Neural progenitor cell (in vitro differentiated cells): ENCODE data around the gene TAAR1. TPM values are rescaled to one million over a fixed set of nuclear protein-coding genes. Genes with fewer than 3 reads are reported as not detected.

Experiments
- DNase-seq: peaks from one replicate; pipeline ENCODE4 v3.0.0-alpha.2; 2016; ENCODE audit warnings: low spot score
- H2AFZ ChIP-seq: fragments of 200-600 bp; sonication (generic); replicated peaks from 2 replicates; pipeline ENCODE4 v1.6.1; 2016; ENCODE audit warnings: antibody characterized with exemption
- H3F3A ChIP-seq: fragments of 200-600 bp; sonication (generic); 2 replicates; pipeline ENCODE4 v1.6.1; 2016; ENCODE audit warnings: antibody characterized with exemption, low read depth
- H3K27ac ChIP-seq: fragments of 200-600 bp; sonication (generic); 2 replicates; pipeline ENCODE4 v1.5.1; 2016; ENCODE audit warnings: mild to moderate bottlenecking
- H3K27me3 ChIP-seq: fragments of 200-600 bp; sonication (generic); 2 replicates; pipeline ENCODE4 v1.6.1; 2016; ENCODE audit warnings: mild to moderate bottlenecking, moderate library complexity
- H3K36me3 ChIP-seq: fragments of 200-600 bp; sonication (generic); 2 replicates; pipeline ENCODE4 v1.5.1; 2016
- H3K4me1 ChIP-seq: fragments of 200-600 bp; sonication (generic); 2 replicates; pipeline ENCODE4 v1.6.1; 2016; ENCODE audit warnings: mixed run types
- H3K4me2 ChIP-seq: fragments of 200-600 bp; sonication (generic); 2 replicates; pipeline ENCODE4 v1.6.1; 2016
- H3K4me3 ChIP-seq: fragments of 200-600 bp; sonication (generic); 2 replicates; pipeline ENCODE4 v1.5.1; 2016
- H3K79me2 ChIP-seq: fragments of 200-600 bp; sonication (generic); 2 replicates; pipeline ENCODE4 v1.6.1; 2016; ENCODE audit warnings: low read depth
- H3K9ac ChIP-seq: fragments of 200-600 bp; sonication (generic); 2 replicates; pipeline ENCODE4 v1.6.1; 2016
- H3K9me3 ChIP-seq: fragments of 200-600 bp; sonication (generic); 2 replicates; pipeline ENCODE4 v1.5.1; 2016; ENCODE audit warnings: low read depth
- H4K20me1 ChIP-seq: fragments of 200-600 bp; sonication (generic); 2 replicates; pipeline ENCODE4 v1.6.1; 2016; ENCODE audit warnings: low read depth
- H3K27ac Mint-ChIP-seq: 3 replicates; pipeline ENCODE4 v1.8.0; 2021; ENCODE audit warnings: mixed read lengths
- H3K27me3 Mint-ChIP-seq: 2 replicates; pipeline ENCODE4 v1.8.0; 2022; ENCODE audit warnings: low read depth, mild to moderate bottlenecking, inconsistent platforms, moderate library complexity, mixed read lengths; ENCODE audit not compliant: insufficient read depth
- H3K36me3 Mint-ChIP-seq: 3 replicates; pipeline ENCODE4 v1.8.0; 2021; ENCODE audit warnings: mixed read lengths
- H3K4me1 Mint-ChIP-seq: 3 replicates; pipeline ENCODE4 v1.8.0; 2021; ENCODE audit warnings: mixed read lengths
- H3K4me3 Mint-ChIP-seq: 3 replicates; pipeline ENCODE4 v1.8.0; 2021; ENCODE audit warnings: mild to moderate bottlenecking, moderate library complexity, mixed read lengths
- H3K9me3 Mint-ChIP-seq: 3 replicates; pipeline ENCODE4 v1.8.0; 2020; ENCODE audit warnings: mixed read lengths
- CTCF ChIP-seq: fragments of 200-600 bp; sonication (generic); IDR thresholded peaks from 2 replicates; pipeline ENCODE4 v1.5.1; 2017; ENCODE audit warnings: antibody characterized with exemption, mild to moderate bottlenecking
- EZH2 ChIP-seq: fragments of 200-600 bp; sonication (generic); IDR thresholded peaks from 2 replicates; pipeline ENCODE4 v1.6.1; 2017; ENCODE audit warnings: antibody characterized with exemption, mild to moderate bottlenecking, moderate library complexity
- EZH2phosphoT487 ChIP-seq: fragments of 200-600 bp; sonication (generic); IDR thresholded peaks from 2 replicates; pipeline ENCODE4 v1.6.1; 2017; ENCODE audit warnings: antibody characterized with exemption
- total RNA-seq: library from RNA; depleted of rRNA; stranded (reverse); fragments of >200 nt; gene quantifications from 2 replicates; pipeline ENCODE4 v1.2.3, GENCODE V29; 2015; ENCODE audit warnings: low replicate concordance

TAAR1 gene
- total RNA-seq, 1 donor from 2014 or later: not detected

- Mint-ChIP-seq H3K4me1 (peaks cover 6% of the 10 kb centered on the region), H3K4me3 (no peak overlapping the region), H3K27me3 (peaks cover 3% of the 10 kb centered on the region), H3K9me3 (peaks cover 6% of the 10 kb centered on the region), H3K36me3 (no peaks in the 10 kb centered on the region), H3K27ac (no peak overlapping the region)
- H3K36me3 ChIP-seq: no peaks in the 10 kb centered on the region
- no peaks in the 10 kb centered on the region for H4K20me1 ChIP-seq
- no peaks in the 10 kb centered on the region for H3K4me1 ChIP-seq
- H3K79me2 ChIP-seq: no peaks in the 10 kb centered on the region
- no peaks in the 10 kb centered on the region for H3K9me3 ChIP-seq
- no peak overlapping the region for H3K9ac ChIP-seq
- no peak overlapping the region for H3K4me2 ChIP-seq
- TF ChIP-seq EZH2 (no peak), CTCF (no peak), EZH2phosphoT487 (no peak)
- no peak overlapping the region for H3K27ac ChIP-seq
- DNase-seq: no peak
- H2AFZ ChIP-seq: no peak overlapping the region
- H3K4me3 ChIP-seq: no peak overlapping the region
- H3F3A ChIP-seq: no peaks in the 10 kb centered on the region
- H3K27me3 ChIP-seq: no peaks in the 10 kb centered on the region
These were observed 25.6 kb downstream of the TAAR1 start for GRCh38 chr6:132633362-132633761.

GRCh38 chr6:132624175-132624574, 34.8 kb downstream of the TAAR1 start, which contains the start of gene TAAR2:
Gene TAAR2, minus strand, starts transcription at chr6:132624275. Its CDS starts 0 bp downstream, at chr6:132624275.
- H3K27ac ChIP-seq: no peak within 1 kb of the TSS
- no peak within 1 kb of the TSS for H2AFZ ChIP-seq
- Mint-ChIP-seq H3K9me3 (peaks cover 12% of the 10 kb centered on the region), H3K36me3 (no peaks in the 10 kb centered on the region), H3K27me3 (no peaks in the 10 kb centered on the region), H3K4me3 (no peak within 1 kb of the TSS), H3K27ac (peak within 1 kb of the TSS; percentile 22), H3K4me1 (no peaks in the 10 kb centered on the region)
- H3K36me3 ChIP-seq: no peaks in the 10 kb centered on the region
- H3K4me2 ChIP-seq: no peak within 1 kb of the TSS
- no peaks in the 10 kb centered on the region for H3K4me1 ChIP-seq
- no peaks in the 10 kb centered on the region for H3K9me3 ChIP-seq
- no peak within 1 kb of the TSS for H3K4me3 ChIP-seq
- no peaks in the 10 kb centered on the region for H3F3A ChIP-seq
- no peaks in the 10 kb centered on the region for H4K20me1 ChIP-seq
- no peaks in the 10 kb centered on the region for H3K79me2 ChIP-seq
- H3K27me3 ChIP-seq: no peaks in the 10 kb centered on the region
- no peak for DNase-seq
- no peak within 1 kb of the TSS for H3K9ac ChIP-seq
- no peak for TF ChIP-seq CTCF
- no peak for TF ChIP-seq EZH2phosphoT487
- no peak for TF ChIP-seq EZH2

- no peak overlapping the region for H3K9ac ChIP-seq
- Mint-ChIP-seq H3K27ac (no peak overlapping the region), H3K27me3 (no peaks in the 10 kb centered on the region), H3K4me3 (no peak overlapping the region), H3K9me3 (peaks cover 10% of the 10 kb centered on the region), H3K4me1 (no peaks in the 10 kb centered on the region), H3K36me3 (no peaks in the 10 kb centered on the region)
- H3K36me3 ChIP-seq: no peaks in the 10 kb centered on the region
- H3K4me2 ChIP-seq: no peak overlapping the region
- no peaks in the 10 kb centered on the region for H4K20me1 ChIP-seq
- H3K79me2 ChIP-seq: no peaks in the 10 kb centered on the region
- H2AFZ ChIP-seq: no peak overlapping the region
- no peak for DNase-seq
- no peaks in the 10 kb centered on the region for H3K27me3 ChIP-seq
- no peak for TF ChIP-seq EZH2phosphoT487
- TF ChIP-seq CTCF: no peak
- no peak for TF ChIP-seq EZH2
- H3F3A ChIP-seq: no peaks in the 10 kb centered on the region
- no peaks in the 10 kb centered on the region for H3K9me3 ChIP-seq
- no peak overlapping the region for H3K27ac ChIP-seq
- no peaks in the 10 kb centered on the region for H3K4me1 ChIP-seq
- no peak overlapping the region for H3K4me3 ChIP-seq
These were observed 35.7 kb downstream of the TAAR1 start for GRCh38 chr6:132623106-132623845.
